ENCODE results near the gene EXOSC10.

DNA sequence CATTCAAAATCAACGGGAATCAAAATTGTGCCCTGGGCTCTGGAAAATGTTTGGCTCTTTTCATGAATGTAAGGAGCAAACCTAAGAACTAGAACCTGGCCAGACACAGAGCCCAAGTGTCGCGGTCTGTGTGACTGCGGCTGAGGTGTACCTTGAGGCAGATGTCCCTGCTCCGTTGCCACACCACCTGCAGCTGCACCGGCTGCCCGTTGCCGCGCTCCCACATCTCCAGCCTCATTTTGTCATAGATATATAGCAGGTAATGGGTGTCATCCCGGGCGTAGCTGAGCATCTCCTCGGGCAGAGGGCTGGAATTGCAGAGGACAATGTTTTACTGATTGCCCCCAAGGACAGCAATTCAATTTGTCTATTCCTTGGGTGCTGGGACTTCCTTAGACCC is 18.7 kb downstream of the EXOSC10 start:
- TF ChIP-seq, protein P1, sequence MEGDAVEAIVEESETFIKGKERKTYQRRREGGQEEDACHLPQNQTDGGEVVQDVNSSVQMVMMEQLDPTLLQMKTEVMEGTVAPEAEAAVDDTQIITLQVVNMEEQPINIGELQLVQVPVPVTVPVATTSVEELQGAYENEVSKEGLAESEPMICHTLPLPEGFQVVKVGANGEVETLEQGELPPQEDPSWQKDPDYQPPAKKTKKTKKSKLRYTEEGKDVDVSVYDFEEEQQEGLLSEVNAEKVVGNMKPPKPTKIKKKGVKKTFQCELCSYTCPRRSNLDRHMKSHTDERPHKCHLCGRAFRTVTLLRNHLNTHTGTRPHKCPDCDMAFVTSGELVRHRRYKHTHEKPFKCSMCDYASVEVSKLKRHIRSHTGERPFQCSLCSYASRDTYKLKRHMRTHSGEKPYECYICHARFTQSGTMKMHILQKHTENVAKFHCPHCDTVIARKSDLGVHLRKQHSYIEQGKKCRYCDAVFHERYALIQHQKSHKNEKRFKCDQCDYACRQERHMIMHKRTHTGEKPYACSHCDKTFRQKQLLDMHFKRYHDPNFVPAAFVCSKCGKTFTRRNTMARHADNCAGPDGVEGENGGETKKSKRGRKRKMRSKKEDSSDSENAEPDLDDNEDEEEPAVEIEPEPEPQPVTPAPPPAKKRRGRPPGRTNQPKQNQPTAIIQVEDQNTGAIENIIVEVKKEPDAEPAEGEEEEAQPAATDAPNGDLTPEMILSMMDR (IDR thresholded peaks at IDR 0.05), result no peak
- no peak for TF ChIP-seq POLR2AphosphoS5 (IDR thresholded peaks at IDR 0.05)
- no peak for TF ChIP-seq EP300 (IDR thresholded peaks at IDR 0.05)
